22Rv1 (cell line): ENCODE results near the gene NDUFA3.

Experiments
- CTCF ChIP-seq: fragments of 450-650 bp; IDR thresholded peaks from 2 replicates; pipeline ENCODE4 v1.5.1; 2017; ENCODE audit warnings: mild to moderate bottlenecking
- ZFX ChIP-seq: fragments of 450-650 bp; IDR thresholded peaks from 2 replicates; pipeline ENCODE4 v1.6.1; 2017; ENCODE audit warnings: antibody characterized with exemption, borderline replicate concordance

GRCh38 chr19:54128441-54128725, 25.7 kb downstream of the NDUFA3 start:
- TF ChIP-seq CTCF (no peak), ZFX (no peak)
